Measurements from ENCODE around the gene TBL1XR1. TPM values are rescaled to one million over a fixed set of nuclear protein-coding genes. Genes with fewer than 3 reads are reported as not detected.
"Not testable (repeated sequence)": the region's sequence is repeated elsewhere in the genome, so short reads cannot be mapped to it uniquely, and the experiment has no call there.

TBL1XR1 gene
- polyA plus RNA-seq, 12 donors: 59.7 to 586 (median 82.5) TPM

- no peak for DNase-seq
Observed at GRCh38 chr3:177186306-177186705, 11.0 kb downstream of the TBL1XR1 start.

- no peak for DNase-seq
Observed at GRCh38 chr3:177185035-177185574, 12.2 kb downstream of the TBL1XR1 start.

DNA sequence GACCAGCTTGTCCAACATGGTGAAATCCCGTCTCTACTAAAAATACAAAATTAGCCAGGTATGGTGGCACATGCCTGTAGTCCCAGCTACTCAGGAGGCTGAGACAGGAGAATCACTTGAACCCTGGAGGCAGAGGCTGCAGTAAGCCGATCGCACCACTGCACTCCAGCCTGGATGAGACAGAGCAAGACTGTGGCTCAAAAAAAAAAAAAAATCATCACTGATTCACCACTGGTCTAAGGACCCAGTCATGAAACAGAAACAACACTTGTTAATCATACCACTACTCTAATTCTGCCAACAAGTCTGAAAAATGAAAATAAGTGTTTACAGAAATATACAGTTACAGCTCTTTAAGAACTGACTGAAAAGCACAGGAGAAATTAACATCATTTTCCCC, 12.7 kb downstream of the TBL1XR1 start:
- not testable (repeated sequence) for DNase-seq

- DNase-seq: no peak
Observed at GRCh38 chr3:177182352-177182751, 14.9 kb downstream of the TBL1XR1 start.

- DNase-seq: no peak
Observed at GRCh38 chr3:177181418-177181817, 15.9 kb downstream of the TBL1XR1 start.

DNA sequence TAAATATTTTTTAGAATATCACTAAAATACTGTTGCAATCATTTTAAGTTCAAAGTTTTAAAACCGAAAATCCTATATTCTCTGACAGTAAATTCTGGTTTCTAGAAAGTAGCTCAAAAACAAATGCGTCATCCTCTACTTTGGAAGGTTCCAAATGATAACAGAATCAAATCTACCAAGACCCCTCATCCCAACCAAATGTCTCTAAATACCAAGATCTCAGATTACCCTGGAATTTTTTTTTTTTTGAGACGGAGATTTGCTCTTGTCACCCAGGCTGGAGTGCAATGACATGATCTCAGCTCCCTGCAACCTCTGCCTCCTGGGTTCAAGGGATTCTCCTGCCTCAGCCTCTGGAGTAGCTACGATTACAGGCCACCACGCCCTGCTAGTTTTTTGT, 16.8 kb downstream of the TBL1XR1 start:
- DNase-seq: no peak

DNA sequence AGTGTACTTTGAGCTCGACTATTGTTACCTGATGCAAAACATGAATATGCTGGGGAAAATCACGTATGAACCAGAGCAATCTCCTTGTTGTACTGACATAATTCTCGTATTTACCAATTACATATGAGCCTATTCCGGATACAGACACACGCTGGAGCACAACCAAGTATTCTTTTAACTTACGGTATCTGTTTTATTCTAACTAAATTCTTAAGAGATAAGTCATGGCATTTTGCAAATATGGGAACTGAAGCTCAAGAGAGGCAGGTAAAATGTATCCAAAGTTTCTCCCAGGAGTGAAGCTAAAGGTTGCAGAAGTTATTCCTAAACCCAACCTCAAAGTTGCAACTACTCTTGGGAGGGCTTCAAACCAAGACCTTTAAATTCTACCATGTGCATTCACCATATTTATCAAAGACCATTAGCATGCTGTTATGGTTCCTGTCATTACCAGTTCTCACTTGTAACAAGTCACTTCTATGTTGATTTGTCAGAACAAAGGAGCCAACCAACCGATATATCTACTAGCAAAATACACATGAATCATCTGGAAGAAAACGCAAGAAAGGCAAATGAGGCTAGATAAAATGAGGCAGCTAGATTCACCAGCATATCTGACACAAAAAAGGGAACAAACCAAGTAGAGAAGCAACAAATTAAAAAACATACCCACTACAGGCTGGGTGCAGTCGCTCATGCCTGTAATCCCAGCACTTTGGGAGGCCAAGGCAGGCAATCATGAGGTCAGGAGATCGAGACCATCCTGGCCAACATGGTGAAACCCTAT, 17.8 kb downstream of the TBL1XR1 start:
- no peak for DNase-seq

DNA sequence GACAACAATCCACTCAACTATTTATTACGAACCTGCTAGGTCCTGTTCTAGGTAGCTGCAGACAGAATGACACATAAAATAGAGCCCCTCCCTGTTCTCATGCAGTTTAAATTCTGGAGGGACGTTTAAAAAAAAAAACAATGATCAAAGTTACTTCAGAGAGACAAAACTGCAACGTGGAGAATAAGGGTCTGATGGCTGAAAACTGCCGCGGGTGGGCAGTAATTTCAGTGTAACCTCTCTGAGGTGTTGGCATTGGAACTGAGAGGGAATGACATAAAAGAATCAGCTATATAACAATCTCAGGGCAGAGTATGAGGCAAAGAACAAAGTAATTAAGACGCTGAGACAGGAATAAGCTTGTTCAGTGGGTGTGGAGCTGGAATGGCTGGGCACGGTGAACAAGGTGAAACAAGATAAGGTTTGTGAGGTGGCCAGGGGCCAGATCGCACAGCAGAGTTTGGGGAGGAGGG, 19.5 kb downstream of the TBL1XR1 start:
- DNase-seq: no peak

DNA sequence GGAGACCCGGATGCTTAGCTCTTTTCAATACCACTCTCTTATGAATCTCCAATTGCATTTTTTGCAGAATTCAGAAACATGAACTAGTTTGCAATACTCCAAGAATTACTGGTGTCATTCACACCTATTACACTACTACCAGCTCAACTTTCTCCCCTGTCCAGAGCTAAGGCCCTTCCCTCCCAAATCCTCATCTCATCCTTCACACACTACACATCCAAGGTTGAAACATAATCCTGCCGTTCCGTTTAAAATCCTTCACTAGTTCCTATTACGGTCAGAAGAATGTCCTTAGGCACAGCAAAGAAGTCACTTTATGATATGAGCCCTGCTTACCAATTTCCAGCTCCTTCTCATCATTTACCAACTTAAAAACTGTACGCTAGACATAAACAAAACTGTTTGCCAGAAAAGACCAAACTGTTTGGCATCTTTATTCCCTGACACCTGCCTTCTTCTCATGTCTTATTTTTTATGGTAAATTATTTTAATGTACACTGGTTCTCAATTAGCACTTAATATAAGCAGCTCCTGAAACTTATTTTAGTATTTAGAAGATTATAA, 22.6 kb downstream of the TBL1XR1 start:
- DNase-seq: no peak

DNA sequence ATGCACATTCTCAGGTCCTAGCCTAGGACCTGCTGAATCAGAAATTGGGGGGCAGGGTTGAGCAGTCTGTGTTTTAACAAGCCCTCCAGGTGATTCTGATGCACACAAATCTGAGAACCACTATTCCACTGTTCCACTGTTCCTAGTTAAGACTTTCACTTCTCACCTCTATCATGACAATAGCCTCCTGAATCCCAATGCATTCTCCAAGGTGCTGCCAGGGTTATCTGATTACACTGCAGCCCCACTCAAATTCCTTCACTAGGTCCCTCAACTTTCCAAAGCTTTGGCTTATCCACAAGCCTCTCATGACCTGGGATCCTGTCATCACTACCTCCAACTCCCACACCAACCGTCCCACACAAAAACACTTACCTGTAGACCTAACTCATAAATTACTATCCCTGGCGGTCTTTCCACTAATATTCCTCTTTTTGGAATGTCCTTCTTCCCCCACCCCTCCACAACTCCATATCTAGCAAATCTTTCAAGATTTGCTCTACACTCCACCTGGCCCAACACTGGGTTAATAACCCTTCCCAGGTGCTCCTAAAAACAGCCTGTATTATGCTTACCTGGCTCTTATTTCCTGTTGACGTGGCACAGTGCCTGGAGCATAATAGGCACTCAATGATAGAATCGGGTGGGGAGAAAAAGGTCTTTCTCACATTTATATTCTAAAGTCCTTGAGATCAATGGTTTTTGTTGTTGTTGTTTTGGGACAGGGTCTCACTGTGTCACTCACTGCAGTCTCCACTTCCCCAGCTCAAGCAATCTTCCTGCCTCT, 27.2 kb downstream of the TBL1XR1 start:
- no peak for DNase-seq

DNA sequence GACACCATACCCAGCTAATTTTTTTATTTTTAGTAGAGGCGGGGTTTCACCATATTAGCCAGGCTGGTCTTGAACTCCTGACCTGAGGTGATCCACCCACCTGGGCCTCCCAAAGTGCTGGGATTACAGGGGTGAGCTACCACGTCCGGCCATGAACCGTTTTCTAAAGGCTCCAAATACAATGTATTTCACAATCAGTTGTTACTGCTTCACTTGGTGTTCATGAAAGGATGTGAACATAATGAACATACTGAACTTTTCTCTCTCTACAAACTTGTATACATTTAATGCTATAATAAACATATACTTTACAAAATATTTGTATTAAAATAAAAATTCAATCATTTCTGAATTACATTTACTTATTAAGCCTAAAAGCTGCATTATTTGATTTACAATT, 28.9 kb downstream of the TBL1XR1 start:
- DNase-seq: no peak

DNA sequence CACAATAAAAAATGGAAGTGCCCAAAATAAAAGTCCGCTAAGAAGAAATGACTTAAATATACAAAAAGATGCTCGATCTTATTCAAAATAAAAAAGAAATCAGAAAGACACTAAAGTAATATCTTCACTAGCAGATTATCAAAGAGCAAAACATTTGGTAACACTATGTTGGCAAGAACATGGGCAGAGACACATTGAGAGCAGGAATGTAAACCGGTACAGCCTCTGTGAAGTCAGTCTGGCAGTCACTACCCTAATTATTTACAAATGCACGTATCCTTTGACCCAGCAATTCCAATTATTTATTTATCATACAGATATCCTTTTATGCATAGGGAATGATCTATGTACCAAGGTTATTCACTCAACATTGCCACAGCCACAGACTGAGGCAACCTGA, 34.5 kb downstream of the TBL1XR1 start:
- no peak for DNase-seq

DNA sequence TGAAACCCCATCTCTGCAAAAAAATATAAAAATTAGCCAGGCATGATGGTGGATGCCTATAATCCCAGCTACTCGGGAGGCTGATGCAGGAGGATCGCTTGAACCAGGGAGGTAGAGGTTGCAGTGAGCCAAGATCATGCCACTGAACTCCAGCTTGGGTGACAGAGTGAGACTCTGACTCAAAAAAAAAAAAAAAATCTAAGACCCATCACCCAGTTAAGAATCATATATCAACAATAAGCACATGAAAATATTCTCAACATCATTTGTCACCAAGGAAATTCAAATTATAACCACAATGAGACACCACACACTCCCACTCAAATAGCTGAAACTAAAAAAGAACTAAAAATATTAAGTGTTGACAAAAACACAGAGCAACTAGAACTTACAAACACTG, 35.7 kb downstream of the TBL1XR1 start:
- DNase-seq: not testable (repeated sequence)

DNA sequence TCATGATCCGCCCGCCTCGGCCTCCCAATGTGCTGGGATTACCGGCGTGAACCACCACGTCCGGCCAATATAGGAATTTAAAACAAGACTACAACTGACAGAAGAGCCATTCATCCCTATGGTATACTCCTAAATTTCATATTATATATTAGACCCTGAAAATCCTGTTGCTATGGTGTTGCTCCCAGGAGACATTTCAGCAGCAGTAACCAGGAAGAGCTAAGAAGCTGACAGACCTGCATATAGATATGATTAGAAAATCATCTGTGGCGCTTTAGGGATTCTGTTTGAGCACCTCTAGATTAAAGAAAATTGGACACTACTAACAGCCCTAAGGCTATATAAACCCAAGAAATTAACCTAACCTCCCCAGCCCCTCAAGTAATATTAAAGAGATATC, 38.8 kb downstream of the TBL1XR1 start:
- no peak for DNase-seq

- DNase-seq: no peak
Observed at GRCh38 chr3:177157492-177157891, 39.8 kb downstream of the TBL1XR1 start.

- no peak for DNase-seq
Observed at GRCh38 chr3:177154733-177155132, 42.5 kb downstream of the TBL1XR1 start.

DNA sequence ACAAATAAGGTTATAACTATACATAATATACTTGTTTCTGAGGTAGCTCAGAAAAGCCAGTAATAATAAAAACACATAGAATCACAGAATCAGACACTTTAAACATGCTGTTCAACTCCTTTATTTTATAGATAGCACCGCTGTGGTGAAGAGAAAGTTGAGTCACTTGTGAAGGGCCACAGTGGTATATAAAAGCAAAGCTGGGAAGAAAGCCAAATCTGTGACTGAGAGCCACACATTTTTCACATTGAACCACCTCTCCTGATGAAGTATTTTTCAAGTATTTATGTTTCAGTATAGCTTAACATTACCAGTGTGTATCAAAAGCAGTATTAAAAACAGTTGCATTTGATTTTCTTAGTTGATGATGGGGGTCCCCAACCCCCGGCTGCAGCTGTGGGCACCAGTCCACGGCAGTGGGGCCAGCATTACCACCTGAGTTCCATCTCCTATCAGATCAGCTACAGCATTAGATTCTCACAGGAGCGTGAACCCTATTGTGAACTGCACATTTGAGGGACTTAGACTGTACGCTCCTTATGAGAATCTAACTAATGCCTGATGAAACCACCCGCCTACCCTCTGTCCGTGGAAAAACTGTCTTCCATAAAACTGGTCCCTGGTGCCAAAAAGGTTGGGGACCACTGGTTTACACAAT, 46.2 kb downstream of the TBL1XR1 start:
- peak; percentile 21 for DNase-seq

DNA sequence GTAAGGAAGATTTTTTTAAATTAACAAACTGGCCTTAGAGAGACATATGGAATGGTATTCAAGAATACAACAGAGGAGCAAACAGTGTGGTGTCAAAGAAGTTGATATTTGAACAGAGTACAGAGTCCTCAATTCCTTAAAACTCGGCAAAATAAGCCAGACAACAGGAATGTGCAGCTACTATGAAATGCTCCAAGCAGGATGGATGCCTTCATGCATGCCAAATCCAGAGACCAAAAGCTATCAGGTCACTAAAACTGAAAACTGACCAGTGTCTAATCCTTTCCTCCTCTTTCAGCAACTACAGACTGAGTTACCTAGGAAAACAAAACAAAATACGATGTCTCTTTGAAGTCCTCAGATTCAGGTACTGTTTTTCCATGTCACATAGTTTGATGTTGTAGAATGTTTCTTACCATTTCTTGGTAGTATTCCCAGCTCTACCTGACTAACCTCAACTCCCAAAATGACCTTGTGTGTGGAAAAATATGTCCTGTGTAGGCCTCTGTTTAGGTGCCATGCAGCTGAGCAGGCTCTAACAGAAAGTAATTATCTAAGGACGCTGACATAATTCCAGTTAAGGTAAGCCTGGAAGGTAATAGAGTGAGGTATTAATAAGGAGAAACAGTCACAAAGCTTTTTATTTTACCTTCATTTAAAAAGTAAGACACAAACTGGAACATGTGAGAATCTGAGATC, 46.9 kb downstream of the TBL1XR1 start:
- peak; percentile 19 for DNase-seq

GRCh38 chr3:177149106-177149505, 48.2 kb downstream of the TBL1XR1 start:
- DNase-seq: no peak

- DNase-seq: no peak
Observed at GRCh38 chr3:177147790-177148189, 49.5 kb downstream of the TBL1XR1 start.

- no peak for DNase-seq
Observed at GRCh38 chr3:177146646-177147045, 50.6 kb downstream of the TBL1XR1 start.

Measured in muscle of arm (tissue), 12 donors.